HCEC 1CT (cell line): ENCODE data around the gene ANKS1A.
"Not testable (repeated sequence)": the region's sequence is repeated elsewhere in the genome, so short reads cannot be mapped to it uniquely, and the experiment has no call there.

Experiments
- DNase-seq: peaks from one replicate; pipeline ENCODE4 v3.0.0-alpha.2; 2017

The ANKS1A gene

DNA sequence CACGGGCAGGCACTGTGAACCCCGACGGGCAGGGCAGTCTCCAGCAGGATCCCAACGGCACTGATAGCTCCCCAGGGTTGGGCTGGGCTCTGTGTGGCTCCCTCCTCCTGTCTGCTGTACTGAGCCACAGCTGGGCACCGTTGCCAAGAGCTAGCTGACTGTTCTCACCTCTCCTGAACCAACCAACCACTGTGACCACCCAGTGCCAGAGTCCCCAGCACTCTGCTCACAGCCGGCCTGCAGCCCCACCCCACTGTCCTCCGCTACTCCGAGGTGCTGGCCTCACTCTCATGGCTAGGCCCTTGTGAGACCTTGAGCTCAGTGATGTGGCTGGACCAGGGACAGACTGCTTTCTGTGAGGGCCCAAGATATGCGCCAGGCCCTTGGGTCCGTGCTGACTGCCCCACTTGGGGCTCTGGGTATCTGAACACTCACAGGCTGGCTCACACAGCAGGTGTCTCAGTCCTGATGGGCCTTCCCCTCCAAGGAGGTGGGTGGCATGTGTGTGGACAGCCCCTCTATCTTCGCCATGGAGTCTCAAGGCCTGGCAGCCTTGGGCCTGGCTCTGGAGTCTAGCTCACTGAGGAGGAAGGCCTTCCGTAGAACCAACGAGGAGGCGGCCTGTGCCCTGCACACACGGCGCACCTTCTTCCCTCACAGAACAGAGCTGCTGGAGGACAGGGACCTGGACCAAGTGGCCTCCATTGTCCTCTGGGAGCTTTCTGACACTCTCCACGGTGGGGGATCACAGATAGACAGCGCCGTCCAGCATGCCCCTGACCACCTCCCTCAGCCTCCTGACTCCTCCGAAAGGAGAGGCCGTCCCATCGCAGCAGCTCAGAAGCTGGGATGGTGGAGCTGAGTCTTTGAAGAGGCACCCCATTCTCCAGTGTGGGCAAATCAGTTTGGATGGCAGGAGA, 198.6 kb downstream of the ANKS1A start:
- no peak for DNase-seq

DNA sequence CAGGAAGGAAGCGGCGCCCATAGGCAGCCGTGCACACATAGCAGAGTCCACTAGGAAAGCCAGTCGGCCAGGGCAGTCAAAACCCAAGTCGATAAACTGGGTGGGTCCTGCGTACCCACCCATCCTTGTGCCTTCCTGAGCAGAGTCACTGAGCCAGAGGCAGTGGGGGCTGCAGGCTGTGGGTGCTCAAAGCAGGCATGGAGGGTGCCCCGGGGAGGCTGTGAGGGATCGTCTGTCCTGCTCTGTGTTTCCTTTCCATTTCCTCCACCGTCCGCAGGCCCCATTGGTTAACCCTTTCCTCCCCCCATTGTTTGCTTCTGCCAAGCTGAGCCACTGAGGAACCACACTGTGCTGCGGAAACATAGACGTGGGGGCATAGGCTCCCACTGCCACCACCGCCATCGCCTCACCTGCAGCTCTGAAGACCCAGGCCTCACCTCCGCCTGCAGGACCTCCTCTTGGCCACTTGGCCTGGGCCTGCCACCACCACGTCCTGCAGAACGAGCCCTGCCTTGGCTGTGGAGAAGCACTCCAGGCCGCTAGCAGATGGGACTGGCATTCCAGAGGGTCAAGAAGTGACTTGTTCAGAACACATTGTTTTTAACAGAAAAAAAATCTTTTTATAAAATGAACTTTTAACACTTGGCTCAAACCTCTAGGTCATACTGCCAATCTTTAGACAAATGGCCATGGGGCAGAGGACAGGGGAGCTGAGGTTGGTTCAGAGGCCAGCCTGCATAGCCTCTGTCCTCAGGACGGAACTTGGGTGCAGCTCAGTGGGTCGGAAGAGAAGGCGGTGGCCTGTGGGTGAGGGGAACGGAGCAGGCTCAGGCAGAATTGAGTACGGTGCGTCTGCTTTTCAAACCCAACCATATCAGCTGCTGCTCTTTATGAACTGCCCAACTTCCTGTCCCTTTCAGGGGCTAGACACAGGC, 199.5 kb downstream of the ANKS1A start:
- no peak for DNase-seq

DNA sequence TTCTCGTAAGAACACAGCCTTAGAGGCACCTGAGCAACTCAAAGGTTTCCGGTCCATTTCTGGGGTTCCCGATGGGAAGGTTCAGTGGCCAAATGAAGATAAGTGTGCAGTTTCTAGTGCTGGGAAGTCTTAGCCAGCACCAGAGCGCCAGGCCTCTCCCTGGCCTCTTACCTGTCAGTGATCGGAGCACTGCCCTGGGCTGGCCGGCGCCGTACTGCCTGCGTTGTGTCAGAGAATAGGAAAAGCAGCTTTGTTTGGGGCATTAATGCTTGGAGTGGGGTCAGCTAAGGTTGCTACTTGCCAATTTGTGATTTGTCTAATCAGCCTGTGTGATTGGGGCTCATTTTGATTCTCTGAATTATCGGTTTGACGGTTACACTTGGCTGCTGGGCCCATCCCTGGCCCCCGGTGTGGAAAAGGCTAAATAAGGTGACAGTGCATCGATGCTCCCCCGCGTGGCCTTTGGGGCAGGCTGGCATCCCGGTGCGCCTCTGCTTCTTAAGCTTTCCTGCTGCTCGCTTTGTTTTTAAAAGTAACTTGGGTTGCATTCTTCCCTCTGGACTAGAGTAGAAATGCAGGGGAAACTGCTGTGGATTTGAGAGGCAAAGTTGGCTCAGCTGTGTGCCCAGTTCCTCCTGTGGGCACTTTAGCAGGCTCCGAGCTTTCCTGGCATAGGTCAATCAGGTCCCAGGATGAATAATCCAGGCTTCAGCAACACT, 200.3 kb downstream of the ANKS1A start:
- DNase-seq = no peak

DNA sequence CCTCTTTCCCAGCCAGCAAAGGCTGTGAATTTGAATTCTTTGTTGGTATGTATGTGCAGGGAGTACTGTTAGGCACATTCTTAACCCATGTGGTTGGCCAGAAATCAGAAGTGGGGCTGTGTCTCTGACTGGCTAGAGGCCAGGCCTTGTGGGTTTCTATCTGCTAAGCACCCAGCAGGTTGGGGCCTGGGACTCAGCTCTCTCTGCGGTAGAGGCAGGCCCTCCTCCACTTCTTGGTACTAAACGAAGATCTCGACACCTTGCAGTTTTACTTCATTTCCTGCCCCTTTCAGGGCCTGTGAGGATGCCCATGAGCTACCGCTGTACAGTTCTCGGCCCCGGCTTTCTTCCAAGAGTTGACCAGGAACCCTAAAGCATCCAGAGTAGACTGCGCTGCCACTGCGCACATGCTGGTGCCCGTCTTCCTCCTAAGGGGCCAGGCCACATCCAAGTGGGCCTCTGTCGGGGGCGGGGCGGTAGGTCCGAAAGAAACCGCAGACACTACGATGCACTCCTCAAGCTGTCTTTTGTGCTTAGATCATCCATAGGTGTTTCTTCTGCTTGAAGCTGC, 201.0 kb downstream of the ANKS1A start:
- peak; percentile 19 for DNase-seq

DNA sequence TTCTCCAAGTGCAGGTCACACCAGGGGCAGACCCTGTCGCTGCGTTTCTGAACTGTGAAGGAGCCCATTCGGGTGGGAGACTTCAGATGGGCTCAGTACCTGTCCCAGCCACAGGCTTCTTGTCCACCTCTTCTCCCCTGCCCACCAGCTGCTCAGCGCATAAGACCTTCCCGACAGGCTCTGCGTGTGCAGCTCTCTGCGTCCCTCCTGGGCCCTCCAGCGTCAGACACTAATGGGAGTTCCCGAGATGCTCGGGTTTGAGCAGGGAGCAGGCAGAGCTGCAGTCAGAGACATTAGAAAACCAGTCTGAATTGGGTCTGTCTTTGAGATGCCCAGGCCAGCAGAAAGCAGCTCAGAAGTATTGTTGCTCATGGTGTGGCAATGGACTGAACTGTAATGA, 201.7 kb downstream of the ANKS1A start:
- no peak for DNase-seq

DNA sequence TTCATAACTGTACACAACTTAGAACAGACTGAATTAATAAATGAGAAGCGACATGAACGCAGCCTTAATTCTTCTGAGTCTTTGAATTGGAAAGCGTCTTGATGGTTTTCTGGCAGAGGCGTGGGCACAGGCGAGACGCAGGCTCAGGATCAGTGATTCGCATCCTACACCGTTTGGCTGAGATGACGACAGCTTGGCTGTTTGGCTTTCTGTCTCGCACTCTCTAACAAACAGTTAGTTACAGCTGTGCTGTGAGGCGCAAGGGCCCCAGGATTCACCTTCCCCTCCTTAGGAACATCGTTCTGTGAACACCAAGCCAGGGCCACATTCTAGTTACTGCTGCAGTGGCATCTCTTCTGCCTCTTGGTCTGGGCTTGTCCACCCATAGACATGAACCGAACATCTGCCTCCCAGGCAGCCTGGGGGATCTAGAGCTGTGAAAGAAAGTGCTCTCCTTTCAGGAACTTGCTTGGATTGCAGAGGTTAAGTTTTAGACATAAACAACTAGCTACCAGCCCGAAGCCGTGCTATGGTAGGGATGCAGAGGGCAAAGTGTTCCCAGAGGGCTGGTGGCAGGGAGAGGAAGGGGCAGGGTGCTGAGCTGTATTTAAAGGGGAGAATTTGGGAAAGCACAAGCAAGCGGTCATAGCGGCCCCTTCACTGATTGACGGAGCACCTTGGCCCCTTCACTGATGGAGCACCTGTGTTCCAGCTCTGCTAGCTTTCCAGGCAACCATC, 202.5 kb downstream of the ANKS1A start:
- no peak for DNase-seq

DNA sequence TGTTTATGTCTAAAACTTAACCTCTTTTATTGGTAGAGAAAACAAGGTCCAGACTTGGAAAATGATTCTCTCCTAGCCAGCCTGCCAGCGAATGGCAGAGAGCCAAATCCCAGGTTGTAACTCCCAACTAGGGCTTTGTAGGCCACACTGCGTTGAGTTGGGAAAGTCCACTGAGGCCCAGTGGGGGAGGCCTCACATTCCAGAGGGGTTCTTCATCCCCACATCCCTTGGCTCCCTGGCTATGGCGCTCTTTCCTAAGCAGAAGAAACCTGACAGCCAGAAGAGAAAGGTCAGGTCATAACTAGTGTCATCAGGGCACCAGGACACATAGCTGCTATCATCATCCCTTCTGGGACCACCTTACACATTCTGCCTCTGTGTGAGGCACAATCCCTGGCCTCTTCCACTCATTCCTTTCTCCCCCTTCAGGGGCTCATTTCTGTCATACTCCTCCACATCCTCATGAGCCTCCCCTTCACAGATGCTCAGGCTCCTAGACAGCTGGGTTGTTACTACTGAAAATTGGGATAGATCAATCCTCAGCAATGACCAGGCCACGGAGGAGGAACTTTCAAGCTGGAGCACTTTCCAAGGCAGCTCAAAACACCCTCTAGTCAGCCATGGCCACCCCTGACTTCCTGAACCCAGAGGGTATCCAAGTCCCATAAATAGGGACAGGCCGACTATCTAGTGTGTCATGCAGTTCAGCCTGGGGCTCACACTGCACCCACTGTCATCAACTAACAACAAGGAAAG, 203.5 kb downstream of the ANKS1A start:
- peak; percentile 52 for DNase-seq

DNA sequence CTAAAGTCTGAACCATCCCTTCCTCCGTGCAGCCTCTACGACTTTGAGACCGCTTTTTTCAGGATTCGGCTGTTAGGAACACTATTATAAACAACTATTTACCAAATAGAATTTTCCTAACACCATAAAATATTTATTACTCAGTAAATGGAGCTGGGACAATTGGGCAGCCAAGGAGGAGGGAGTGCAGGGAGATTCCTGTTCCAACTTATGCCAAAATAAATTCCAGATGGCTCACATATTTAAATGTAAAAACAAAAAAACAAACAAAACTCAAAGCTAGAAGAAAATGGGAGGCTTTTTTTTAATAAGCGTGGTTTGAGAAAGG, 204.0 kb downstream of the ANKS1A start:
- no peak for DNase-seq

DNA sequence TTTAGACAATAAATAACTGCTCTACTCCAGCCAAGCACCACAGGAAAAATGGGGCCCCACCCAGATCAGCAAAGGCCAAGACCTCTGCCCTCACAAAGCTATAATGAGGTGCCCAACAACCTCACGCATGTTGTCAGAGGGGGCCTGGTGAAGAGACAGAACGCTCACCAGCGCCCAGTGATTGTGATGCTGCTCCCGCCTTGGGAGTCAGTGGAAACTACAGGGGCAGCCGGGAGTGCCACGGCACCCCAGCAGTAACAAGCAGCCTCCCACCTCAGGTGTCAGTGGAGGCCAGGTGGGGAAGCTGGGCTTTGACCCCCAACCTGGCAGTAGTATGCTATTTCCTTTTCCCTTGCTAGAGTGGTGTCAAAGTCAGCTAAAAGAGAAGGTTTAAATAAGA, 204.7 kb downstream of the ANKS1A start:
- no peak for DNase-seq

DNA sequence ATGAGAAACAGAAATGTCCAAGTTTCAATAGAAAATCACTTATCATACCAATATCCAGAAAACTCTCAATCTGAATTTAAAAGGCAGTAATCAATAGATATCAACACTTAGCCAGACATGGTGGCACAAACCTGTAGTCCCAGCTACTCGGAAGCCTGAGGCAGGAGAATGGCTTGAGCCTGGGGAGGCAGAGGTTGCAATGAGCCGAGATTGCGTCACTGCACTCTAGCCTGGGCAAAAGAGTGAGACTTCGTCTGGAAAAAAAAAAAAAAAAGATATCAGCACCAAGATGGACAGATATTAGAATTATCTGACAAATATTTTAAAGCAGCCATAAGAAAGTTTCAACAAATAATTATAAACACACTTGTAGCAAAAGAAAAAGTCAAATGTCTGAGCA, 205.1 kb downstream of the ANKS1A start:
- DNase-seq = no peak

DNA sequence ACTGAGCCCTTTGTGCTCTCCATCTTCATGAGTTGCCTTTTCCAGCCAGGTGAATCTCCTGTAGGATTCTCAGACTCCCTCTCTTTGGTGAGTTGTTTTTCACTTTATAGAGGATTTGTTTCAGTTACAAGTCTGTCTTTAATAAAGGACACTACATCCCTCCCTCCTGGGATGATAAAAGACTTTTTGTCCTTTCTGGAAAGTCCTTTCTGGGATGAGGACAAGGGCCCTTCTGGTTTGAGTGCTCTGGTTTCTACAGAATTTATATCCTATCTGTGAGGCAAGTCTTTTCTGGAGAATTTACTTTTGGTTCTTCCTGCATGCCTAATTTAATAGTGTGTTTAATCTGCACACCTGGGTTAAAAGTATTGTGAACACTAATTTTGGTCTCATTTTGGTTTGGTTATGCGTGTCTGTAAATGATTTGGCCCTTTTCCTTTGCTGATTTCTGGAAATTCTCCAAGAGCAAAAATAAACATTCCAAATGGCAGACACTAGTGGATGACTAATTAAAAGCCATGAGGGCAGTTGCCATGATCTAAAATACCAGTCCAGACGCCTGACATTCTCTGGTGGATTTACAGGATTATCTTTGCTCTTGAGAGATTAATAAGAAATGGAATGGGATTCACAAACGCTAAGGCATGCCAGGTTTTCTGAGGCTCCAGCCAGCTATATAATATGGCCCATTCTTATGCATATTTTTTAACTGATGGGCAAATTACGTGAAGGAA, 207.2 kb downstream of the ANKS1A start:
- DNase-seq = peak; percentile 80

DNA sequence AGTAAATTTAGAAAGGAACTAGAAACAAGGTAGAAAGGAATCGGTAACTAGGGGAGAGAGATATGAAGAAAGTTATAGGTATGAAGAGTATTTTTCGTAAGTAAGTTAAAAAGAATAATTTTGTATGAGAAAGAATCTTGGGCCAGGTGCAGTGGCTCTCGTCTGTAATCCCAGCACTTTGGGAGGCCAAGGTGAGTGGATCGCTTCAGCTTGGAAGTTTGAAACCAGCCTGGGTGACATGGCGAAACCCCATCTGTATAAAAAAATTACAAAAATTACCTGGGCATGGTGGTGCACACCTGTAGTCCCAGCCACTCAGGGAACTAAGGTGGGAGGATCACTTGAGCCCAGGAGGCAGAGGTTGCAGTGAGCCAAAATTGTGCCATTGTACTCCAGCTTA, 210.1 kb downstream of the ANKS1A start:
- DNase-seq = no peak

DNA sequence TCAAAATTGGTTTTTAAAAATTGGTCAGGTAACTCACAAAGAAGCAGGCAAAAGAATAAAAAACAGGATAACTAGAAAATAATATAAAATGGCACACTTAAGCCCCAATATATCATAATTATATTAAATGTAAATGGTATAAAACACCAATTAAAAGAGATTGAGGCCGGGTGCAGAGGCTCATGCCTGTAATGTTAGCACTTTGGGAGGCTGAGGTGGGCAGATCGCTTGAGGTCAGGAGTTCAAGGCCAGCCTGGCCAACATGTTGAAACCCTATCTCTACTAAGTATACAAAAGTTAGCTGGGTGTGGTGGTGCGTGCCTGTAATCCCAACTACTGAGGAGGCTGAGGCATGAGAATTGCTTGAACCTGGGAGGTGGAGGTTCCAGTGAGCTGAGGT, 216.0 kb downstream of the ANKS1A start:
- no peak for DNase-seq

DNA sequence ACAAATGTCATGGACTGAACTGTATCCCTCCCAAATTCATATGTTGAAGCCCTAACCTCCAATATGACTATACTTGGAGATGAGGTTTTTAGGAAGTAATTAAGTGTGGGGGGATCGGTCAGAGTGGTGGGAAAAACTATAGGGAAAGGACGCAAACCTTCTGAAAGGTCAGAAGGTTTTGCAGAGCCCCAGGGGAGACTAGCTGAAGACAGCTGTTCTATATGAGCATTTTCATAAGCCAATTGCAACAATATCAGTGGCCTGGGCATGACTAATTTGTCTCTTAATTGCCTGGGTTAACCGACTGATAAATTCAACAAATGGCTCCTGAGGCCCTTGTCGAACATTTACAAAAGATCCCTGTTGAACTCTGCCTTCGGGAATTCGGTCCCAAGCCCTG, 217.0 kb downstream of the ANKS1A start:
- DNase-seq = not testable (repeated sequence)

DNA sequence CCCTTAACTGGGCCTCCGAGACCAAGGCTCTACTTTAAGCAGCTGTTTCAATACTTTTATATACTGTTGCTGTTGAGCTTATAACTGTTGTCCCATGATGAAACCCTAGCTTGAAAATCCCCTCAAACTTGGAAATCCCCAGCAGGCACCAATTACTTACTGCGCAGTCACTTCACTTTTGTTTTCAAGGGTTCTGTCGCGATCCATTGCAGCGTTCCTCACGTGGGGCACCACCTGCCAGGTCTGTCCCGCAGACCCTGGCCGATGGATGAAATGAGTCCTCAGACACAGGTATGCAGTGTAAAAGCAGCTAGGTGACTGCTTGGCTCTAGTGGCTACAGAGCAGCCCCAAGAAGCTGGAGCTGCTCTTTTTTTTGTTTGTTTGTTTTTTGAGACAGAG, 218.2 kb downstream of the ANKS1A start:
- not testable (repeated sequence) for DNase-seq

DNA sequence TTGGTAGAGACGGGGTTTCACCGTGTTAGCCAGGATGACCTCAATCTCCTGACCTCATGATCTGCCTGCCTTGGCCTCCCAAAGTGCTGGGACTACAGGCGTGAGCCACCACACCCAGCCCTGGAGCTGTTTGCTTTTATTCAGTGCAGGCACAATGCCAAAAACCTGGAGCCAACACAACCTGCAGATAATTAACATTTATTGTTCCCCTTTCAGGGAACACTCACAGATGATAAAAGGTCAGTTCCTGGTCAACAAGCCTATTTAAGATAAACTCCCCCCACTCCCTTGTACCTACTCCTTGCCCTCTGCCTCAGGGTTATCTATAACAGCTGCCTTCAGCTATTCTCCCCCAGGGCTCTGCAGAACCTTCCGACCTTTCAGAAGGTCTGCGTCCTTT, 218.7 kb downstream of the ANKS1A start:
- not testable (repeated sequence) for DNase-seq

DNA sequence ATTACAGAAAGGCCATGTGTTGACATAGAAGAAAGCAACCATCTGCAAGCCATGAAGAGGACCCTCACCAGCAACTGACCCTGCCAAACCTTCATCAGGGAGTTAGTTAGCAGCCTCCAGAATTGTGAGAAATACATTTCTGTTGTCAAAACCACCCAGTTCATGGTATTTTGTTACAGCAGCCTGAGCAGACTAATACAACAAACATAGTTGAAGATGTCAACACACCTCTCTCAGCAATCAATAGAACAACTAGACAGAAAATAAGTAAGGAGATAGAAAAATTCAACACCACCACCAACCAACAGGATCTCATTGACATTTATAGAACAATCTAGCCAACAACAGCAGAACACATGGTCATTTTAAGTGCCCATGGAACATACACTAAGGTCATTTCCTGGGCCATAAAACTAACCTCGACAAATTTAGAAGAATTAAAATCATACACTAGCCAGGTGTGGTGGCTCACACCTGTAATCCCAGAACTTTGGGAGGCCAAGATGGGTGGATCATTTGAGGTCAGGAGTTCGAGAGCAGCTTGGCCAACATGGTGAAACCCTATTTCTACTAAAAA, 219.3 kb downstream of the ANKS1A start:
- no peak for DNase-seq

DNA sequence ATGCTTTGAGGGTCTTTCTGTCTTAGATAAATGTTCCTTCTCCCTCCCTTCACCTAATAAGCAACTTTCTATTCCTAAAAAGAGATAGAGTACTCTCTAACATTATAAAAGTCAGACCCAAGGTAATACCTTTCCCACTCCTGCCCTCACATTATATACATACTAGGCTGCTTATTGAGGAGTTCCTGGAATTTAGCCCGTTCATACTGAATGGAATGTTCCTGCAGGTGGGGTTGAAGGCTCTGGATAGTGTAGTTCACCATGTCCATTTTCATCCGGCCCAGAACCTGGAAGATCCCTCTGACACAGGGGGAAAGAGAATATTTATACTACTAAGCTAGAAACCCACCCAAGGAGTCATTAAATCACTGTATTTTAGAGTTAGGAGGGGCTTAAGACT, 231.7 kb downstream of the ANKS1A start:
- DNase-seq = no peak

DNA sequence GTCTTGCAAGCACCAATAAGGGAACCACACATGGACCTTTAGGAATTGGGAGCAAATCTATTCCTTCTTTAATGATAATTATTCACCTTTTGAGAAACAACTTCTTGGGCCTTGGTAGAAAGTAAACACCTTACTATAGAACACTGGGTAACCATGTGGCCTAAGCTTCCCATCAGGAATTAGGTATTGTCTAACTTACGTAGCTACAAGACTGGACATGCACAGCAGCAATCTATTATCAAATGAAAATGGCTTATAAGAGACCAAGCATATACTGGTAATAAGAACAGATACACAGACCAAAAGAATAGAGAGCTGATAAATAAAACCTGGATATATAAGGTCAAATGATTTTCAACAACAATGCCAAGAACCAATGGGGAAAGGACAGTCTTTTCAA, 235.3 kb downstream of the ANKS1A start:
- no peak for DNase-seq

DNA sequence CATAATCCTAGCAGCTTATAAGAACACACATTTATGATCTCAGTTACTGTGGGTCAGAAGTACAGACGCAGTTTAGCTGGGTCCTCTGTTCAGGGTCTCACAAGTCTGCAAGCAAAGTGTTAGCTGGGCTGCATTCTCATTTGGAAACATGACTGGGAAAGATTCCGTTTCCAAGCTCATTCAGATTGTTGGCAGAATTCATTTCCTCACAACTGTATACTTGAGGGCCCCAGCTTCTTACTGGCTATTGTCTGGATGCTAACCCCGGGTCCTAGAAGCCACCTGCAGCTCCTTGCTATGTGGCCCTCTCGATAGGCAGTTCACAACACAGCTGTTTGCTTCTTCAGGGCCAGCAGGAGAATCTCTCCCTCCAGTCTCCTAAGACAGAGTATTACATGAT, 239.0 kb downstream of the ANKS1A start:
- no peak for DNase-seq
